ENCODE data around the gene PTGIS.
"Not testable (repeated sequence)": the region's sequence is repeated elsewhere in the genome, so short reads cannot be mapped to it uniquely, and the experiment has no call there.

PTGIS gene

DNA sequence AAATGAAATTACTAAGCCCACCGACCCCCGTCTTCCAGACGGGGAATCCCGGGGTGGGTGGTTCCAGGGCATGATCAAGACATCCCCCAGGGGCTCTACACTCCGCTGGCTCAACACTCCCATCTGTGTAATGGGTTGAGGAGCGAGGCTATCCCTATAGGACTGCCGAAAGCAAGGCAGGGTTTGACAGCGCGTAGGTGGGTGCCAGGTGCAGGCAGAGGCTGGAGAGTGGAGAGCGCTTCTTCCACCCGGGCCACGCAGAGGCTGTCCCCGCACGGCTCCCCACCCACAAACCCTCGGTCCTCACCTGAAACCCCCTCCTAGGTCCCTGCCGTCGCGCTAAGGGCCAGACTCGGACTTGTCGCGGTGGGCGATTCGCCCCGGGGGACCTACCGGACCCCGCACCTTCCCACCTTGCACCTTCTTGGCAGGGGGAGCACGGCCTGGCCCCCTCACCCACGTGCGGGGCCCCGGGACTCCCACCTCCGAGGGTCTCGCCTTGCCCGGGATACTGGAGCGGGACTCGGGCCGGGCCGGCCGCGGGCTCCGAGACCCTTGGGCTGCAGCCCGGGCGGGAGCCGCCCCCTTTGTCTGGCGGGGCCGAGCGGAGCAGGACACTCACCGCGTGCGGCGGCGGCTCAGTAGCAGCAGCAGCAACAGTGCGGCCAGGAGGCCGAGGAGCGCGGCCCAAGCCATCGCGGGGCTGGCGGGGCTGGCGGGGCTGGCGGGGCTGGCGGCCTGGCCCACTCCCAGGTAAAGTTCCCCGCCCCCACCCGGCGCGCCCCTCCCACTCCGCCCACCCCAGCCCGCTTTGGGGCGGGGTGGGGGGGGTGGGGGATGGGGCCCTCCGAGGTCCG lies at the start of gene PTGIS:
Gene PTGIS, minus strand, starts transcription at position 717 of the 857 bp plus-strand sequence. Its CDS starts 21 bp downstream, at position 696.
- no peak for DNase-seq (ENCODE audit: low read depth)

DNA sequence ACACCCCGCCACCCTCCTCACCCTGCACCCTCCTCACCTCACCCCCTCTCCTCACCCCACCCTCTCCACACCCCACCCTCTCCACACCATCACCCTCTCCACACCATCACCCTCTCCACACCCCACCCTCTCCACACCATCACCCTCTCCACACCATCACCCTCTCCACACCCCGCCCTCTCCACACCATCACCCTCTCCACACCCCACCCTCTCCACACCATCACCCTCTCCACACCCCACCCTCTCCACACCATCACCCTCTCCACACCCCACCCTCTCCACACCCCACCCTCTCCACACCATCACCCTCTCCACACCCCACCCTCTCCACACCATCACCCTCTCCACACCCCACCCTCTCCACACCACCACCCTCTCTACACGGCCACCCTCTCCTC lies 49.5 kb upstream of the PTGIS start:
- not testable (repeated sequence) for DNase-seq (ENCODE audit: low read depth)

DNA sequence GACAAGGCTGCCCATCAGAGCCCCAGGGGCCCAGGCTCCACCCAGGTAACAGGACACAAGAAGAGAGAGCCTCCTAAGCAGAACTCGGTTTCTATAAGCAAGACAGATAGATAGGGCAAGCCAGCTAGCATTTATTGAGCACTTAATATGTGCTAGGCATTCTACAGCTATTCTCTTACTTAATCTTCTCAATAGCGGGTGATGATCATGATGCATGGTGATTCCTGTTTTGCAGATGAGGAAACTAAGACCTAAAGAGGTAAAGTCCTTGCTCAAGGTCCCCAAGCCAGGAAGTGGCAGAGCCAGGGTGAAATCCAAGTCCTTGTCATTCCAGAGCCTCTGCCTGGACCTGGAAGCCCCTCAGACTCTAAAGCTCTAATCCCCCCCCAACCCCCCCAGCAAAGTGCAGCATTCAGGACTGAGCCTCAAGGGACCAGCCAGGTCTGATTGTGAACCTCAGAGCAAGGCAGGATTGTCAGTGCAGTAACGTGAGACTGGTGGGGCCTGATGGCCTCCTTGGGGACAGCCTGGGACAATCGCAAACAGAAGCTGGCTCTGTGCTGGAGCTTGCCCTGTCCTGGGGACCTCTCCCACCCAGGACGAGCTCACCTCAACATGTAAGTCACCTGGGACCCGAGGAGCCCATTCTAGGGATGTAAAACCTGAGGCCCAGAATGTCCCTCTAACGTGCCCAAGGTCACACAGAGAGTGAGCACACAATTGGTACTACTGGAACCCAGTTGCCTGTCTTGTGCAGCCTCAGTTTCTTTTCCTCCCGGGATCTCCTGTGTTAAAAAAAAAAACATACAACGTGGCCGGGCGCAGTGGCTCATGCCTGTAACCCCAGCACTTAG lies 48.4 kb upstream of the PTGIS start:
- DNase-seq (ENCODE audit: low read depth) = no peak

DNA sequence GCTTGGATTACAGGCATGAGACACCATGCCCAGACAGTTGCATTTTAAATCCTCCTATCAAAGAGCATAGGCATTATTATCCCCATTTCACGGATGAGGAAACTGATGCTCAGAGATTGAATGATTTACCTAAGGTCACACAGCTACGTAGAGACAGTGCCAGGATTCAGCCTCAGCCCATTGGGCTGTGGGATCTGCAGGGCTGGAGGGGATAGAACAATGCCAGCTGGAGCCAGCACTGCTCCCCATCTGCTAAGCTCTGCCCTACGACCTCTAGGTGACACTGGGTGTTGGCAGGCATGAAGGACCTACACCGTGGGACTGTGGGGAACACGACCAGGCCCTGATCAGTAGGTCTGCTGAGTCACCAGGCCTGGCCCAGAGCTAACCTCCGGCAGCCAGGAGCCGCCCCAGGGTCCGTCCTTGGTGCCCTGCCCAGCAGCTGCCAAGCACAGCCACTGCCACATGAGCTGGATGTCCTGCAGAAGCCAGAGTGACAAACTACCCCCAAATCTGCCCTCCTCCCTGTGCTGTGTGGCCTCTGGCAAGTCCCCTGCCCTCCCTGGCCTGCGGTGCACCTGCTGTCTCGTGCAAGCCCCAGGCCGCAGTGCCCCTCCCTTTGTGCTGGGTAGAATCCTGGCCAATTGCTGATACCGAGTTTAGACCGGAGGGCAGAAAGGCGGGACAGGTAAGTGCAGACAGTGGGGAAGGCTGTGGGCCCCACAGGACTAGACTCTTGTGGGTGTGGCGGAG lies 47.6 kb upstream of the PTGIS start:
- no peak for DNase-seq (ENCODE audit: low read depth)

DNA sequence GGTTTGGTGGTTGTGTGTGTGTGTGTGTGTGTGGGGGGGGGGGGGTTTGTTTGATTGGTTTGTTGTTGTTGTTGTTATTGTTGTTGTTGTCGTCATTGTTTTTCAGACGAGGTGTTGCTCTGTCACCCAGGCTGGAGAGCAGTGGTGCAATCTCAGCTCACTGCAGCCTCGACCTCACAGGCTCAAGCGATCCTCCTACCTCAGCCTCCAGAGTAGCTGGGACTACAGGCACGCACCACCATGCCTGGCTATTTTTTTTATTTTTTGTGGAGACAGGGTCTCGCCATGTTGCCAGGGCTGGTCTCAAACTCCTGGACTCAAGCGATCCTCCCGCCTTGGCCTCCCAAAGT lies 47.1 kb upstream of the PTGIS start:
- DNase-seq (ENCODE audit: low read depth) = not testable (repeated sequence)

DNA sequence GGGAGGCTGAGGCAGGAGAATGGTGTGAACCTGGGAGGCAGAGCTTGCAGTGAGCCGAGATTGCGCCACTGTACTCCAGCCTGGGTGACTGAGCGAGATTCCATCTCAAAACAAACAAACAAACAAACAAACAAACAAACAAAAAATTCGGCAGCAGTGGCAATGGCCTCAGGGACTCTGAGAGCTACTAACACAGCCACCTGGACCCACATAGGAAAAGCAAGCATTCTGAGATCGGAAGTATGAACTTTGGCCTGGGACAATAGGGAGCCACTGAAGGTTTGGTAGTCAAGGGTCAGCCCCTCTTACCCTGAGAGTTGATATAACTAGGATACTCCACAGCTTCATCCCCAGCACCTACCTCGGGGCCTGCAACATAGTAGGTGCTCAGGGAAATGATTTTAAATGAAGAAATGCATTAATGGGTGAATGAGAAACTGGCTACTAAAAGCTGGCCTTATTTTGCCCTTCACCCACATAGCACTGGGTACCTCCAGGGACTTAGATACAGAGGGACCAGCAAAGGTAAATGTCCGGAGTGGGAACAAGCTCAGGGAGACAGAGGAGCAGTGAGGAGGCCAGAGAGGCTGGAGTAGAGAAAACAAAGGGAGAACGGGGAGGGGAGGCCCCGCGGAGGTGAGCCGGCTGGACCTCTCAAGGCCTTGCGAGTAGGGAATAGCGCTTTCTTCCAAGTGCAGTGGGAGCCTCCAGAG lies 46.6 kb upstream of the PTGIS start:
- no peak for DNase-seq (ENCODE audit: low read depth)

DNA sequence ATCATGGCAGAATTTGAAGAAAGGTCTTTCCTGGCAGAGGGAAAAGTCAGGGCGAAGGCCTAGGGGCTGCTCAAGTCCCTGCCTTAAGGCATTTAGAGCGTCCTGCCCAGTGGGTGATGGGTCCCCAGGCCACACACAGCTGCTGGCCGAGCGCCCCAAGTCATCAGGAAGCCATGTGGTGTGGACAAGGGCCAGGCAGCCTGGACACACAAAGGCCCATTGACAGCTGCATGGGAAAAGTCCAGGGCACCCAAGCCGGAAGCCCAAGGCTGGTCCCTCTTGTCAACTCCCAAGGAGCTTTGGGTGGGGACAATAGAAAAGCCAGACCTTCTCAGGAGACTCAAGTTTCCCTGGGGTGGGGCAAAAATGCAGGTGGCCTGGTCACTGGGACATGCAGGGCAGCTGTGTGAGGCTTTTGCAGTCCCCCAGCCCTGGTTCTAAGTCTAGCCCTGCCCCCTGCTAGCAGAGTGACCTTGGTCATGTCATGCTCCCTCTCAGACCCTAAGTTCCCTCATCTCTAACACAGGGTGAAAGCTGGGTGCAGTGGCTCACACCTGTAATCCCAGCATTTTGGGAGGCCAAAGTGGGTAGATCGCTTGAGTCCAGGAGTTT lies 44.3 kb upstream of the PTGIS start:
- no peak for DNase-seq (ENCODE audit: low read depth)

DNA sequence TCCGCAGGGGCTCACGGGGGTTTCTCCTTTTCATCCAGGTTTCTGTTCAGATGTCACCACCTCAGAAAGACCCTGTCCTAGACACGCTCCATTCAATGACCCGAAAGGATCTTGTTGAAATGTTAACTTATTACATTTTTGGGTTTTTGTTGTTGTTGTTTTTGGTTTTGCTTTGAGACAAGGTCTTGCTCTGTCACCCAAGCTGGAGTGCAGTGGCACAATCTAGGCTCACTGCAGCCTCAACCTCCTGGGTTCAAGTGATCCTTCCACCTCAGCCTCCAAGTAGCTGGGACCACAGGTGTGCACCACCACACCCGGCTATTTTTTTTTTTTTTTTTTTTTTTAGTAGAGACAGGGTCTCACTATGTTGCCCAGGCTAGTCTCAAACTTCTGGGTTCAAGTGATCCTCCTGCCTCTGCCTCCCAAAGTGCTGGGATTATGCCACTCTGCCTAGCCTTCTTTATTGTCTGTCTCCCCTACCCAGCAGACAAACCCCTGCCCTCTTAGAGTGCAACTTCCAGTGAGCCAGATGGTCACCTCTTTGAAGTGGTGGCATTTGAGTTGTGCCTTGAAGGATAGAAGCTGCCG lies 43.7 kb upstream of the PTGIS start:
- DNase-seq (ENCODE audit: low read depth) = not testable (repeated sequence)

DNA sequence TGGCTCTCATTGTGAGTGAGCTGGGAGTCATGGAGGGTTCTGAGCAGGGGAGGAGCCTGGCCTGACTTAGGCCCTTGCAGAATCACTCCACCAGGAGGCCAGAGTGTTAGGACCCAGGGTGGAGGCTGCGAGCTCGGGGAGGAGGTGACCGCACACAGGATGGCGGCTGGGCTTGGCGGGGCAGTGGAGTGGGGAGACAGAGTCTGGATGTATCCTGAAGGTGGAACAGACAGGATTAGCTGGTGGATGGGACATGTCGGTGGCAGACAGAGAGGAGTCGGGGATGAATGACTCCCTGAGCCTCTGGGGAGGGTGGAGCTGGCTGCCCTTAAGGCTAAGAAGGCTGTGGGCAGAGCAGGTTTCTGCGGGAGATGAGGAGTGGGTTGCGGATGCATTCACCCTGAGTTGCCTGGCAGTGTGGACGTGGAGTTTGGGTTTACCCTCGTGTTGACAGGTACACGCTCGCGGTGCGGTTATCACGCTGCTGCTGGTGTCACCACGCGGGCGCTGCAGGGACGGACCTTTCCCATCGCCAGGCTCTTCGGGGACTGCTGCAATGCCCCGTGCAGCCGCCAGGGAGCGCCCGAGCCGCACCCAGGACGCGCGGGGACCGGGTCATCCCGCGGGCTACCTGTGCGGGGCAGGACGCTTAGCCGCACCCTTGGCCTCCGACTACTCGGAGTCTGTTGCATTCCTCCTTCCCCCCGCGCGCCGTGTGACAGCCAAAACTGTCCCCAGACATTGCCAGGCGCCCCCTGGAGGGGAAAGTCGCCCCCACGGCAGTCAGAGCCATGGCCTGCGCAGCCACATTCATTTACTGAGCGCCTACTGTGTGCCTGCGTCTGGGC lies 43.0 kb upstream of the PTGIS start:
- peak; percentile 52 for DNase-seq (ENCODE audit: low read depth)

DNA sequence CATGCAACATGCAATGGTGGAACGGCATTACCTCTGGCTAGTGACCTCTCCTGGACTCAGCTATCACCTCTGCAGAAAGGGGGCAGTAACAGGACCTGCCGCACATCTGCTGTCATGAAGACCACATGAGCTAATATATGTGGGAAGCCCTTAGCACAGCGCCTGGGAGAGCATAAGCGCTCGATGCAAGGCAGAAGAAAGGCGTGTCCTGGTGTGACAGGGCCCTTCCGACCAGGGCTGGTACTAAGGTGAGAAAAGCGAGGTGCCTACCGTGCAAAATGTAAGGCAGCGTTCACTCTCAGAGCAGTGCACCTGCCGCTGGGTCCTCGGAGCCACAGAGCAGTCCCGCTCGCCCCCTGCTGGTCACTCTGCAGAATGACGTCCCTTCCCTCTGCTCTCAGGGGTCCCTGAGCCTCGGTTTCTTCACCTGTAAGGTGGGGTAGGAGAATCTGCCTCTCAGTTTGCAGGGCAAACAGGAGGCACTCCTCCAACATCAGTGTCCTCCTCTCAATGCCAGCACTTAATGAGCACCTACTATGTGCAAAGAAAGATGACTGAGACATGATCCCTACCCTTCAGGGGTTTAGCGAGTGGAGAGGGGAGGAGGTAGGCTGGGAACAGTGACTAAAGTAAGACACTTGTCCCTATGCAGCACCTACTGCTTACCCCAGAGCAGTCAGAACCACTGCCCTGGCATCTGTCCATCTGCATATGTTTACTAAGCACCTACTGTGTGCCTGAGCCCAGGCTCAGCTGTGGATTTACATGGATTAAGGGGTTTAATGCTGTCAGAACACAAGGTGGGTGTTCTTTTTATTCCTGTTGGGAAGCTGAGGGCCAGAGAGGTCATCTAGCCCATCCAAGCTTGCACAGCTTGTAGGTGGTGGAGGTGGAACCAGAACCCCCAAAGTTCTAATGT lies 41.1 kb upstream of the PTGIS start:
- peak; percentile 57 for DNase-seq (ENCODE audit: low read depth)

DNA sequence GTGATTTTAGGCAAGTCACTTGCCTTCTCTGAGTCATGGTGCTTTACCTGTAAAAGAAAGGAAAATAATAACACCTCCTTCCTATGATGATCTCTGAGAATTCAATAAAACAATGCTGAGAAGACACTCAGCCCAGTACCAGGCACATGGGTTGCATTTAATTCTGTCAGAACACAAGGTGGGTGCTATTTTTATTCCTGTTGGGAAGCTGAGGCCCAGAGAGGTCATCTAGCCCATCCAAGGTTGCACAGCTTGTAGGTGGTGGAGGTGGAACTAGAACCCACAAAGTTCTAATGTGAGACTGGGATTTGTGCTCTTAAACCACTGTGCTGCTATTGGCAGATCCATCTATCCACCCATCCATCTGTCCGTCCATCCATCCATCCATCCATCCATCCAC lies 39.6 kb upstream of the PTGIS start:
- no peak for DNase-seq (ENCODE audit: low read depth)

DNA sequence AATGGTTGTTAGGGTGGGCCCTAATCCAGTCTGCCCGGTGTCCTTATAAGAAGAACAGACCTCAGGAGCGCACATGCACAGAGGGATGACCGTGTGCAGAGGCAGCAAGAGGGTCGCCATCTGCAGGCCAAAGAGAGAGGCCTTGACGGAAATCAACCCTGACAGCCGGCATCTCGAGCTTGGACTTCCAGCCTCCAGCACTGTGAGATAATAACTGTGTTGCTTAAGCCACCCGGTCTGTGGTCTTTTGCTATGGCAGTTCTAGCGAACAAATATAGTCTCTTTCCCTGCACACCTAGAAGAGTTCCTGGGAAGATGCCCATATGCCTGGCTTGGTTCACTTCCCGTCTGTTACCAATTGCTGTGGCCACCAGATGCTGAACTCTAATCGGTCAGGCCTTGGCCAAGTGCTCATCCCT lies 35.3 kb upstream of the PTGIS start:
- no peak for DNase-seq (ENCODE audit: low read depth)

DNA sequence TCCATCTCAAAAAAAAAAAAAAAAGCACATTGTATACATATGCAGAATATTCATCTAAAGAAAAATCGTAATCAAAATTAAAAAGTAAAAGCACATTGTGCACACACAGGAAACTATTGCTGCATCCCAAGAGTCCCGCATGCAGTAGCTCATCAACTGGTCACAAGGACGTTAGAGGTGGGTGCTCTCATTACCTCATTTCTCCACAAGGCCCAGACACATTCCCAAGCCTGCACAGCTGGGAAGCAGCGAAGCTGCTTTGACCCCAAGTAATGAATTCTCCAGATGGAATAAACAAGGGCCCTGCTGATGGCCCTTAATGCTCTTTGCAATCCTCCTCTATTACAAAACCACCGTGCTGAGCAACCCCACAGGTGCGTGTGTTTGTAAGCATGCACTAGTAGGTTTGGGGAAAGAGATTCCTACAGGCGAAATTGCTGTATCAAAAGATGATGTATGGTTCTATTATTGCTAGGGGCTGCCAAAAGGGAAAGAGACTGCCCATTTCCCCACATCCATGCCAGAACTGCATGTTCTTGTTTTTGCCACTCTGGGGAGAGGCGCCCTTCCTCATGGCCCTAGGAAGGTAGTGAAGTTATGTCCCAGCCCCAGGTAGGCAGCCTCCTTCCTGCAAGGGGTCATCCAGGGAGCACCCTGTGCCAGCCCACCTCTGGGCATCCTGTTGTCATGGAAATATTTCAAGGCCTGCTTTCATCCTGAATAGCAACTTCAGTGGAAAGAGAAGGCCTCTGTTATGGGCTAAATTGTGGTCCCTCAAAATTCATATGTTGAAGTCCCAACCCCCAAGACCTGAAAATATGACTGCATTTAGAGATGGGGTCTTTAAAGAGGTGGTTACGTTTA lies 34.6 kb upstream of the PTGIS start:
- DNase-seq (ENCODE audit: low read depth) = no peak

DNA sequence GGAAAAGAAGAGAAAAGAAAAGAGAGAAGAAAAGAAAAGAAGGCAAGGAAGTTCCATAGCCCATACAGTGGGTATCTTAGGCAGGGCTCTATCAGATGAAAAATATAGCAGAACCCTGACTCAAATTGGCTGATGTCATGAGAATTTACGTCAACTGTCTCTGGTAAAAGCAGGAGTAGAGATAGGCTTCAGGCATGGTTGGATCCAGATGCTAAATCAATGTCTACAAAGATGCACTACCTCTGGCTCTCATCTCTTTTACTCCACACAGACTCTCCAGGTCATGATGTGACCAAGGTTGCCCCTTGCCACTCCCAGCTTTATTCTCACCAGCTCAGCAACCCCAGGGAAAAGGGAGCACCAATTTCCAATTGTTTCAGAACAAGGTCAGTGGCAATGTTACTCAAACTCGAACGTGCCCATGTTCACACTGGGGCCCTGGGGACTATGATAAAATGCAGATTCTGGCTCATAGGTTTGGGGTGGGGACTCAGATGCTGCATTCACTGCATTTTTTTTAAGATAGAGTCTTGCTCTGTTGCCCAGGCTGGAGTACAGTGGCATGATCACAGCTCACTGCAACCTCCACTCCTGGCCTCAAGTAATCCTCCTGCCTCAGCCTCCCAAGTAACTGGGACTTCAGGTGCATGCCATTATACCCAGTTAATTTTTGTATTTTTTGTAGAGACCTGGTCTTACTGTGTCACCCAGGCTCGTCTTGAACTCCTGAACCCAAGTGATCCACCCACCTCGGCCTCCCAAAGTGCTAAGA lies 33.4 kb upstream of the PTGIS start:
- no peak for DNase-seq (ENCODE audit: low read depth)

DNA sequence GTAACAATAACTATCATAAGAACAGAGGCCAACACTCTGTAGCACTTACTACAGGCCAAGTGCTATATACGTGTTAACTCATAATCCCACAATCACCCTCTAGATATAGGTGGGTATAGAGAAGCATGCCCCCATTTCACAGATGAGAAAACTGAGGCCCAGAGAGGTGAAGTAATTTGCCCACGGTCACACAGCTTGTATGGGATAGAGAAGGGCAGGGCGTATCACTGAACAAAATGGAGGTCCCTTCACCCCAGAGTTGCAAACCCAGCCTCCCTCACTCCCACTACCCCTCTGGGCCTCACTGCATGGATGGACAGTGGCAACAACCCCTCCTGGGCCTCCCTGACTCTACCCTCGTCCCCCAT lies 31.8 kb upstream of the PTGIS start:
- DNase-seq (ENCODE audit: low read depth) = no peak

DNA sequence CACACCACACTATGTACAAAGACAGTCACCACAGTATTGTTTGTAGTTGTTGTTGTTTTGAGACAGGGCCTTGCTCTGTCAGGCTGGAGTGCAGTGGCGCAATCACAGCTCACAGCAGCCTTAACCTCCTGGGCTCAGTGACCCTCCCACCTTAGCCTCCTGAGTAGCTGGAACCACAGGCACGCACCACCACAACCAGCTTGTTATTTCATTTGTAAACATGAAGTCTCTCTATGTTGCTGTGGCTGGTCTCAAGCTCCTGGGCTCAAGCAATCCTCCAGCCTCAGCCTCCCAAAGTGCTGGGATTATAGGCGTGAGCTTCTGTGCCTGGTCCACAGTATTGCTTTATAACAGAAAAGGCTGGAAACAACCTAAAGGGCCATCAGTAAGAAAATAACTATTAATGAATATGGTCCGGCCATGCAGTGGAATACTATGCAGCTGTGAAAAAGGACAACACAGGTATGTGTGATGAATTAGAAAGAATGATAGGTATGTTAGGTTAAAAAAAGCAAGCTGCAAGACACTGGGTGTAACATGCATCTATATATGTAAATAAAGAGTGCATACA lies 30.0 kb upstream of the PTGIS start:
- DNase-seq (ENCODE audit: low read depth) = no peak
